HCT116 (cell line): ENCODE data around the gene TEF. TPM values are rescaled to one million over a fixed set of nuclear protein-coding genes. Genes with fewer than 3 reads are reported as not detected.

Experiments
- ATAC-seq: fragments of 200-7000 bp; cut with Tn5 transposase; 2 replicates; pipeline ENCODE4 v1.9.1; 2020; ENCODE audit warnings: mild to moderate bottlenecking, moderate library complexity
- BruUV-seq: library from RNA; stranded (reverse); fragments of 400-500 nt; replicated peaks from 2 replicates; lab custom pipeline; 2021; lab: Mats Ljungman, UMichigan
- CTCF ChIA-PET: fragments of 300-600 bp; sonication (Branson Sonifier 250); formaldehyde crosslinking; loops from one replicate; lab custom pipeline; 2021; ENCODE audit warnings: antibody characterized with exemption; lab: Charles Lee
- POLR2A ChIA-PET: fragments of 300-600, 350-600 bp; sonication (Branson Sonifier 250); formaldehyde crosslinking; loops from one replicate; lab custom pipeline; 2021; ENCODE audit warnings: antibody characterized with exemption; lab: Charles Lee
- RAD21 ChIA-PET, 2 experiments: fragments of 300-600 bp; sonication (Branson Sonifier 250); formaldehyde crosslinking; loops; one replicate each; lab custom pipeline; 2023; ENCODE audit warnings: low total read pairs in 2 of 2; ENCODE audit not compliant: uncharacterized antibody in 2 of 2, unreplicated experiment in 2 of 2, low non-redundant PET in 1 of 2; lab: Charles Lee
- DNase-seq: peaks from one replicate; pipeline ENCODE4 v3.0.0-alpha.2; 2010; ENCODE audit warnings: low read depth, low spot score
- H2AFZ ChIP-seq: fragments of 200-600 bp; shearing (Covaris generic), sonication (generic); 2 replicates; pipeline ENCODE4 v1.6.1; 2017; ENCODE audit warnings: low read depth, mixed run types, mixed read lengths, antibody characterized with exemption, low read length; ENCODE audit not compliant: poor library complexity, severe bottlenecking
- H3K27ac ChIP-seq: 2 replicates; pipeline ENCODE4 v1.5.1; 2012; ENCODE audit warnings: low read depth, low read length
- H3K27me3 ChIP-seq: fragments of 200-600 bp; sonication (generic); 2 replicates; pipeline ENCODE4 v1.6.1; 2016; ENCODE audit warnings: mixed run types, low read length, mixed read lengths; ENCODE audit not compliant: insufficient read depth
- H3K36me3 ChIP-seq, 2 experiments: fragments of 200-500 bp in 1 of 2; fragments of 200-600 bp in 1 of 2; sonication (Bioruptor generic) in 1 of 2; sonication (generic) in 1 of 2; 2 replicates each; pipeline versions ENCODE4 v1.5.1 to v1.6.1; 2014 to 2016; ENCODE audit warnings: low read length in 2 of 2, inconsistent platforms in 1 of 2, mixed read lengths in 1 of 2, mixed run types in 1 of 2; ENCODE audit not compliant: insufficient read depth in 2 of 2, control insufficient read depth in 1 of 2
- H3K4me1 ChIP-seq, 2 experiments: fragments of 200-600 bp in 1 of 2; sonication (generic) in 1 of 2; 2 replicates each; pipeline versions ENCODE4 v1.5.1 to v1.6.1; 2012 to 2017; ENCODE audit warnings: low read length in 2 of 2, inconsistent platforms in 1 of 2, mild to moderate bottlenecking in 1 of 2, mixed read lengths in 1 of 2, mixed run types in 1 of 2, moderate library complexity in 1 of 2; ENCODE audit not compliant: insufficient read depth in 2 of 2, control insufficient read depth in 1 of 2
- H3K4me2 ChIP-seq: fragments of 200-600 bp; sonication (generic); 2 replicates; pipeline ENCODE4 v1.6.1; 2017; ENCODE audit warnings: mixed run types, low read length, mixed read lengths
- H3K4me3 ChIP-seq, 2 experiments: fragments of 200-600 bp in 1 of 2; sonication (generic) in 1 of 2; replicated peaks in 1 of 2; 2 replicates each; pipeline ENCODE4 v1.5.1; 2011 to 2016; ENCODE audit warnings: low read length in 2 of 2, control low read depth in 1 of 2, low read depth in 1 of 2, mild to moderate bottlenecking in 1 of 2, mixed read lengths in 1 of 2, mixed run types in 1 of 2
- H3K79me2 ChIP-seq: fragments of 200-600 bp; sonication (generic); 2 replicates; pipeline ENCODE4 v1.6.1; 2017; ENCODE audit warnings: mild to moderate bottlenecking, mixed run types, low read length, moderate library complexity, mixed read lengths; ENCODE audit not compliant: insufficient read depth
- H3K9ac ChIP-seq: fragments of 200-600 bp; sonication (generic); 2 replicates; pipeline ENCODE4 v1.6.1; 2016; ENCODE audit warnings: low read length, mixed read lengths
- H3K9me2 ChIP-seq: fragments of 200-600 bp; sonication (generic), shearing (Covaris generic); 2 replicates; pipeline ENCODE4 v1.6.1; 2017; ENCODE audit warnings: mixed run types, mild to moderate bottlenecking, moderate library complexity; ENCODE audit not compliant: insufficient read depth
- H3K9me3 ChIP-seq, 2 experiments: fragments of 200-500 bp in 1 of 2; fragments of 200-600 bp in 1 of 2; sonication (Bioruptor generic) in 1 of 2; sonication (generic) in 1 of 2; 2 replicates each; pipeline ENCODE4 v1.6.1; 2014 to 2017; ENCODE audit warnings: low read length in 2 of 2, mixed read lengths in 2 of 2, inconsistent platforms in 1 of 2, low read depth in 1 of 2, mild to moderate bottlenecking in 1 of 2, mixed run types in 1 of 2, moderate library complexity in 1 of 2; ENCODE audit not compliant: control insufficient read depth in 1 of 2, insufficient read depth in 1 of 2
- H4K20me1 ChIP-seq: fragments of 200-600 bp; sonication (generic), shearing (Covaris generic); 2 replicates; pipeline ENCODE4 v1.6.1; 2017; ENCODE audit warnings: mixed run types, mild to moderate bottlenecking, moderate library complexity; ENCODE audit not compliant: insufficient read depth
- SRF ChIP-seq: IDR thresholded peaks from 2 replicates; pipeline ENCODE4 v1.6.1; 2012; ENCODE audit warnings: low read depth
- intact Hi-C: fragments of 100-400 bp; cut with micrococcal nuclease; formaldehyde crosslinking; loops from 2 replicates; pipeline ENCODE4 v1.10.0; 2022
- total RNA-seq: library from RNA; stranded (reverse); gene quantifications from one replicate; pipeline ENCODE4 v1.2.1, GENCODE V29; 2021; ENCODE audit not compliant: unreplicated experiment
- TF ChIP-seq, protein P1 (sequence below): IDR thresholded peaks from 2 replicates; pipeline ENCODE4 v1.6.1; 2012; ENCODE audit warnings: low read depth

The TEF gene
- total RNA-seq, 1 experiment from 2014 or later: 16.5 TPM

DNA sequence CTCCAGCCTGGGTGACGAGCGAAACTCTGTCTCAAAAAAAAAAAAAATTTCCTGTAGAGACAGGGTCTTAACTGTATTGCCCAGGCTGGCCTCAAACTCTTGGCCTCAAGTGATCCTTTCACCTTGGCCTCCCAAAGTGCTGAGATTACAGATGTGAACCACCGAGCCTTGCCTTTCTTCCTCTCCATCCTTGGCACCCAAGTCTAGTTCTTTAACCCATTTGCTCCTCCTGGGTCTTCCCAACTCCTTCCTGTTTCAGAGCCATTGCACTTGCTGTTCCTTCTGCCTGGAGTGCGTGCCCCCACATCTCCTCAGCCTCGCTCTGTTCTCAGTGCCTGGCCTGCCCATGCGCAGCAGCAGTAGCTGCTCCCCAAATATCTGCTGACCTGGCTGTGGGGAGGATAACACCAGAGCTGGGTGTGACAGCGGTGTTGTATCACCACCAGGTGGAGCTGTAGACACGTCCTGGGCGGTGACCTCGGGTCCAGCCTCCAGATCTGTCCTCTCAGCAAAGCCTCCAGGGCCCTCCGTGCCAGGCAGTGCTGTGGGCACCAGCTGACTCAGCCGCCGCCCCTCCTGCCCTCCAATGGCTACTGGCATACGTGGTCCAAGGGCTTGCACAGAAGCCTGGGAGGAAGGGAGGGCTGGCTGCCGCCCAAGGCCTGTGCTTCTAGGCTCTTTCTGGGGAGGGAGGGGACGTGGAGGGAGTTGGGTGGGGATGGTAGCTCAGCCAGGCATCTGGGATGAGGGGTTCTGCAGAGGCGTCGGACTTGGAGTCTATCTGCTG lies 22.0 kb downstream of the TEF start (continued):
- TF ChIP-seq, protein P1, sequence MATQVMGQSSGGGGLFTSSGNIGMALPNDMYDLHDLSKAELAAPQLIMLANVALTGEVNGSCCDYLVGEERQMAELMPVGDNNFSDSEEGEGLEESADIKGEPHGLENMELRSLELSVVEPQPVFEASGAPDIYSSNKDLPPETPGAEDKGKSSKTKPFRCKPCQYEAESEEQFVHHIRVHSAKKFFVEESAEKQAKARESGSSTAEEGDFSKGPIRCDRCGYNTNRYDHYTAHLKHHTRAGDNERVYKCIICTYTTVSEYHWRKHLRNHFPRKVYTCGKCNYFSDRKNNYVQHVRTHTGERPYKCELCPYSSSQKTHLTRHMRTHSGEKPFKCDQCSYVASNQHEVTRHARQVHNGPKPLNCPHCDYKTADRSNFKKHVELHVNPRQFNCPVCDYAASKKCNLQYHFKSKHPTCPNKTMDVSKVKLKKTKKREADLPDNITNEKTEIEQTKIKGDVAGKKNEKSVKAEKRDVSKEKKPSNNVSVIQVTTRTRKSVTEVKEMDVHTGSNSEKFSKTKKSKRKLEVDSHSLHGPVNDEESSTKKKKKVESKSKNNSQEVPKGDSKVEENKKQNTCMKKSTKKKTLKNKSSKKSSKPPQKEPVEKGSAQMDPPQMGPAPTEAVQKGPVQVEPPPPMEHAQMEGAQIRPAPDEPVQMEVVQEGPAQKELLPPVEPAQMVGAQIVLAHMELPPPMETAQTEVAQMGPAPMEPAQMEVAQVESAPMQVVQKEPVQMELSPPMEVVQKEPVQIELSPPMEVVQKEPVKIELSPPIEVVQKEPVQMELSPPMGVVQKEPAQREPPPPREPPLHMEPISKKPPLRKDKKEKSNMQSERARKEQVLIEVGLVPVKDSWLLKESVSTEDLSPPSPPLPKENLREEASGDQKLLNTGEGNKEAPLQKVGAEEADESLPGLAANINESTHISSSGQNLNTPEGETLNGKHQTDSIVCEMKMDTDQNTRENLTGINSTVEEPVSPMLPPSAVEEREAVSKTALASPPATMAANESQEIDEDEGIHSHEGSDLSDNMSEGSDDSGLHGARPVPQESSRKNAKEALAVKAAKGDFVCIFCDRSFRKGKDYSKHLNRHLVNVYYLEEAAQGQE: no peak

DNA sequence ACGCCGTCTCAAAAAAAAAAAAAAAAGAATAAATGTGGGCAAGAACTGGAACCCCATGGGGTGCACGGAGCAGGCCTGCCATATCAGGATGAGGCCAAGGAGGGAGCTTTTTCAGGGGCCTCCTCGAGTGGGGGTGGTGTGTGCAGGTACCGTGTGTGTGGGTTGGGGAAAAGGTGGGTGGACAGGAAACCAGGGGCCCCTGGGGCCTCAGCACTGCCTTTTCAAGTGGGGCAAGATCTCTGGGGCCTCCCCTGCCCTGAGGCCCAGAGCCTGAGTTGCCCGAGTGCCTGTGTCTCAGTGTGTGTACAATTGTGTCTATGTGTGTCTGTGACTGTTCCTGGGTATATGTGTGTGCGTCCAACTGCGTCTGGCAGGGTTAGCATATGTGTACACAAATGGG lies 23.8 kb downstream of the TEF start:
- no peaks in the 10 kb centered on the region for H4K20me1 ChIP-seq
- no peaks in the 10 kb centered on the region for H3K9me3 ChIP-seq
- no peak overlapping the region for H3K9ac ChIP-seq
- no peak overlapping the region for H3K4me3 ChIP-seq
- no TSS peak for BruUV-seq
- no peak overlapping the region for H3K4me2 ChIP-seq
- TF ChIP-seq SRF: no peak
- no peak for ATAC-seq
- peaks cover 11 to 22% of the 10 kb centered on the region in 2 experiments for H3K4me1 ChIP-seq
- ChIA-PET CTCF (no interaction called here), POLR2A (no interaction called here), RAD21 (no interaction called here)
- H3K27me3 ChIP-seq: no peaks in the 10 kb centered on the region
- no peak overlapping the region for H3K27ac ChIP-seq
- H3K36me3 ChIP-seq: no peaks in the 10 kb centered on the region
- no peaks in the 10 kb centered on the region for H3K9me2 ChIP-seq
- intact Hi-C loops: no loop called here
- no peak for DNase-seq
- H3K79me2 ChIP-seq: no peaks in the 10 kb centered on the region
- H2AFZ ChIP-seq: no peak overlapping the region
